Neural progenitor cell (in vitro differentiated cells): Measurements from ENCODE around the gene CADM1. TPM values are rescaled to one million over a fixed set of nuclear protein-coding genes. Genes with fewer than 3 reads are reported as not detected.

Experiments
- DNase-seq: peaks from one replicate; pipeline ENCODE4 v3.0.0-alpha.2; 2016; ENCODE audit warnings: low spot score
- H2AFZ ChIP-seq: fragments of 200-600 bp; sonication (generic); replicated peaks from 2 replicates; pipeline ENCODE4 v1.6.1; 2016; ENCODE audit warnings: antibody characterized with exemption
- H3F3A ChIP-seq: fragments of 200-600 bp; sonication (generic); 2 replicates; pipeline ENCODE4 v1.6.1; 2016; ENCODE audit warnings: antibody characterized with exemption, low read depth
- H3K27ac ChIP-seq: fragments of 200-600 bp; sonication (generic); 2 replicates; pipeline ENCODE4 v1.5.1; 2016; ENCODE audit warnings: mild to moderate bottlenecking
- H3K27me3 ChIP-seq: fragments of 200-600 bp; sonication (generic); 2 replicates; pipeline ENCODE4 v1.6.1; 2016; ENCODE audit warnings: mild to moderate bottlenecking, moderate library complexity
- H3K36me3 ChIP-seq: fragments of 200-600 bp; sonication (generic); 2 replicates; pipeline ENCODE4 v1.5.1; 2016
- H3K4me1 ChIP-seq: fragments of 200-600 bp; sonication (generic); 2 replicates; pipeline ENCODE4 v1.6.1; 2016; ENCODE audit warnings: mixed run types
- H3K4me2 ChIP-seq: fragments of 200-600 bp; sonication (generic); 2 replicates; pipeline ENCODE4 v1.6.1; 2016
- H3K4me3 ChIP-seq: fragments of 200-600 bp; sonication (generic); 2 replicates; pipeline ENCODE4 v1.5.1; 2016
- H3K79me2 ChIP-seq: fragments of 200-600 bp; sonication (generic); 2 replicates; pipeline ENCODE4 v1.6.1; 2016; ENCODE audit warnings: low read depth
- H3K9ac ChIP-seq: fragments of 200-600 bp; sonication (generic); 2 replicates; pipeline ENCODE4 v1.6.1; 2016
- H3K9me3 ChIP-seq: fragments of 200-600 bp; sonication (generic); 2 replicates; pipeline ENCODE4 v1.5.1; 2016; ENCODE audit warnings: low read depth
- H4K20me1 ChIP-seq: fragments of 200-600 bp; sonication (generic); 2 replicates; pipeline ENCODE4 v1.6.1; 2016; ENCODE audit warnings: low read depth
- H3K27ac Mint-ChIP-seq: 3 replicates; pipeline ENCODE4 v1.8.0; 2021; ENCODE audit warnings: mixed read lengths
- H3K27me3 Mint-ChIP-seq: 2 replicates; pipeline ENCODE4 v1.8.0; 2022; ENCODE audit warnings: low read depth, mild to moderate bottlenecking, inconsistent platforms, moderate library complexity, mixed read lengths; ENCODE audit not compliant: insufficient read depth
- H3K36me3 Mint-ChIP-seq: 3 replicates; pipeline ENCODE4 v1.8.0; 2021; ENCODE audit warnings: mixed read lengths
- H3K4me1 Mint-ChIP-seq: 3 replicates; pipeline ENCODE4 v1.8.0; 2021; ENCODE audit warnings: mixed read lengths
- H3K4me3 Mint-ChIP-seq: 3 replicates; pipeline ENCODE4 v1.8.0; 2021; ENCODE audit warnings: mild to moderate bottlenecking, moderate library complexity, mixed read lengths
- H3K9me3 Mint-ChIP-seq: 3 replicates; pipeline ENCODE4 v1.8.0; 2020; ENCODE audit warnings: mixed read lengths
- CTCF ChIP-seq: fragments of 200-600 bp; sonication (generic); IDR thresholded peaks from 2 replicates; pipeline ENCODE4 v1.5.1; 2017; ENCODE audit warnings: antibody characterized with exemption, mild to moderate bottlenecking
- EZH2 ChIP-seq: fragments of 200-600 bp; sonication (generic); IDR thresholded peaks from 2 replicates; pipeline ENCODE4 v1.6.1; 2017; ENCODE audit warnings: antibody characterized with exemption, mild to moderate bottlenecking, moderate library complexity
- EZH2phosphoT487 ChIP-seq: fragments of 200-600 bp; sonication (generic); IDR thresholded peaks from 2 replicates; pipeline ENCODE4 v1.6.1; 2017; ENCODE audit warnings: antibody characterized with exemption
- total RNA-seq: library from RNA; depleted of rRNA; stranded (reverse); fragments of >200 nt; gene quantifications from 2 replicates; pipeline ENCODE4 v1.2.3, GENCODE V29; 2015; ENCODE audit warnings: low replicate concordance

CADM1 gene
- total RNA-seq, 1 donor from 2014 or later = 123 TPM

- Mint-ChIP-seq H3K27ac (no peak overlapping the region), H3K9me3 (no peaks in the 10 kb centered on the region), H3K27me3 (peaks cover 5% of the 10 kb centered on the region), H3K36me3 (no peaks in the 10 kb centered on the region), H3K4me3 (no peak overlapping the region), H3K4me1 (peaks cover 25% of the 10 kb centered on the region)
- Histone ChIP-seq H3K36me3 (no peaks in the 10 kb centered on the region), H3F3A (no peaks in the 10 kb centered on the region), H3K79me2 (no peaks in the 10 kb centered on the region), H4K20me1 (no peaks in the 10 kb centered on the region), H3K27me3 (no peaks in the 10 kb centered on the region), H3K4me2 (no peak overlapping the region), H3K4me3 (no peak overlapping the region), H2AFZ (no peak overlapping the region), H3K27ac (no peak overlapping the region), H3K4me1 (peaks cover 36% of the 10 kb centered on the region), H3K9me3 (no peaks in the 10 kb centered on the region), H3K9ac (no peak overlapping the region)
- TF ChIP-seq EZH2phosphoT487 (no peak), CTCF (no peak), EZH2 (no peak)
- DNase-seq = no peak
Measured at GRCh38 chr11:115191761-115192160, 312.5 kb downstream of the CADM1 start.

- TF ChIP-seq CTCF = no peak
- TF ChIP-seq EZH2phosphoT487 = no peak
- TF ChIP-seq EZH2 = no peak
- no peak overlapping the region for H2AFZ ChIP-seq
- Mint-ChIP-seq H3K36me3 (no peaks in the 10 kb centered on the region), H3K4me1 (peaks cover 28% of the 10 kb centered on the region), H3K27me3 (peaks cover 5% of the 10 kb centered on the region), H3K9me3 (no peaks in the 10 kb centered on the region), H3K4me3 (no peak overlapping the region), H3K27ac (no peak overlapping the region)
- H3K9ac ChIP-seq = no peak overlapping the region
- no peaks in the 10 kb centered on the region for H3K9me3 ChIP-seq
- no peak overlapping the region for H3K4me3 ChIP-seq
- H3K4me2 ChIP-seq = peak overlapping the region; percentile 24
- peaks cover 51% of the 10 kb centered on the region for H3K4me1 ChIP-seq
- no peak for DNase-seq
- H3K27me3 ChIP-seq = no peaks in the 10 kb centered on the region
- no peaks in the 10 kb centered on the region for H3K36me3 ChIP-seq
- H3K79me2 ChIP-seq = no peaks in the 10 kb centered on the region
- no peaks in the 10 kb centered on the region for H4K20me1 ChIP-seq
- H3F3A ChIP-seq = no peaks in the 10 kb centered on the region
- no peak overlapping the region for H3K27ac ChIP-seq
Measured at GRCh38 chr11:115190196-115190595, 314.0 kb downstream of the CADM1 start.

GRCh38 chr11:115188898-115189278 lies 315.3 kb downstream of the CADM1 start:
- TF ChIP-seq CTCF = no peak
- TF ChIP-seq EZH2phosphoT487 = no peak
- no peak for TF ChIP-seq EZH2
- no peak for DNase-seq
- H3K4me1 Mint-ChIP-seq = peaks cover 29% of the 10 kb centered on the region

More at GRCh38 chr11:115188898-115189278, 315.3 kb downstream of the CADM1 start:
- Mint-ChIP-seq H3K27me3 (peaks cover 5% of the 10 kb centered on the region), H3K9me3 (no peaks in the 10 kb centered on the region), H3K36me3 (no peaks in the 10 kb centered on the region), H3K4me3 (no peak overlapping the region), H3K27ac (no peak overlapping the region)
- H3F3A ChIP-seq = peaks cover under 1% of the 10 kb centered on the region
- H3K4me1 ChIP-seq = peaks cover 54% of the 10 kb centered on the region
- H4K20me1 ChIP-seq = no peaks in the 10 kb centered on the region
- H3K27me3 ChIP-seq = no peaks in the 10 kb centered on the region
- H3K9ac ChIP-seq = no peak overlapping the region
- no peak overlapping the region for H3K4me2 ChIP-seq
- no peaks in the 10 kb centered on the region for H3K9me3 ChIP-seq
- no peaks in the 10 kb centered on the region for H3K79me2 ChIP-seq
- H3K36me3 ChIP-seq = no peaks in the 10 kb centered on the region
- no peak overlapping the region for H3K27ac ChIP-seq
- no peak overlapping the region for H3K4me3 ChIP-seq
- no peak overlapping the region for H2AFZ ChIP-seq
